HCT116 (cell line): ENCODE data around the gene RARS1. TPM values are rescaled to one million over a fixed set of nuclear protein-coding genes. Genes with fewer than 3 reads are reported as not detected.

Source experiments
- ATAC-seq: fragments of 200-7000 bp; cut with Tn5 transposase; 2 replicates; pipeline ENCODE4 v1.9.1; 2020; ENCODE audit warnings: mild to moderate bottlenecking, moderate library complexity
- BruUV-seq: library from RNA; stranded (reverse); fragments of 400-500 nt; replicated peaks from 2 replicates; lab custom pipeline; 2021; lab: Mats Ljungman, UMichigan
- CTCF ChIA-PET: fragments of 300-600 bp; sonication (Branson Sonifier 250); formaldehyde crosslinking; loops from one replicate; lab custom pipeline; 2021; ENCODE audit warnings: antibody characterized with exemption; lab: Charles Lee
- POLR2A ChIA-PET: fragments of 300-600, 350-600 bp; sonication (Branson Sonifier 250); formaldehyde crosslinking; loops from one replicate; lab custom pipeline; 2021; ENCODE audit warnings: antibody characterized with exemption; lab: Charles Lee
- RAD21 ChIA-PET, 2 experiments: fragments of 300-600 bp; sonication (Branson Sonifier 250); formaldehyde crosslinking; loops; one replicate each; lab custom pipeline; 2023; ENCODE audit warnings: low total read pairs in 2 of 2; ENCODE audit not compliant: uncharacterized antibody in 2 of 2, unreplicated experiment in 2 of 2, low non-redundant PET in 1 of 2; lab: Charles Lee
- DNase-seq: peaks from one replicate; pipeline ENCODE4 v3.0.0-alpha.2; 2010; ENCODE audit warnings: low read depth, low spot score
- H2AFZ ChIP-seq: fragments of 200-600 bp; shearing (Covaris generic), sonication (generic); 2 replicates; pipeline ENCODE4 v1.6.1; 2017; ENCODE audit warnings: low read depth, mixed run types, mixed read lengths, antibody characterized with exemption, low read length; ENCODE audit not compliant: poor library complexity, severe bottlenecking
- H3K27ac ChIP-seq: 2 replicates; pipeline ENCODE4 v1.5.1; 2012; ENCODE audit warnings: low read depth, low read length
- H3K27me3 ChIP-seq: fragments of 200-600 bp; sonication (generic); 2 replicates; pipeline ENCODE4 v1.6.1; 2016; ENCODE audit warnings: mixed run types, low read length, mixed read lengths; ENCODE audit not compliant: insufficient read depth
- H3K36me3 ChIP-seq, 2 experiments: fragments of 200-500 bp in 1 of 2; fragments of 200-600 bp in 1 of 2; sonication (Bioruptor generic) in 1 of 2; sonication (generic) in 1 of 2; 2 replicates each; pipeline versions ENCODE4 v1.5.1 to v1.6.1; 2014 to 2016; ENCODE audit warnings: low read length in 2 of 2, inconsistent platforms in 1 of 2, mixed read lengths in 1 of 2, mixed run types in 1 of 2; ENCODE audit not compliant: insufficient read depth in 2 of 2, control insufficient read depth in 1 of 2
- H3K4me1 ChIP-seq, 2 experiments: fragments of 200-600 bp in 1 of 2; sonication (generic) in 1 of 2; 2 replicates each; pipeline versions ENCODE4 v1.5.1 to v1.6.1; 2012 to 2017; ENCODE audit warnings: low read length in 2 of 2, inconsistent platforms in 1 of 2, mild to moderate bottlenecking in 1 of 2, mixed read lengths in 1 of 2, mixed run types in 1 of 2, moderate library complexity in 1 of 2; ENCODE audit not compliant: insufficient read depth in 2 of 2, control insufficient read depth in 1 of 2
- H3K4me2 ChIP-seq: fragments of 200-600 bp; sonication (generic); 2 replicates; pipeline ENCODE4 v1.6.1; 2017; ENCODE audit warnings: mixed run types, low read length, mixed read lengths
- H3K4me3 ChIP-seq, 2 experiments: fragments of 200-600 bp in 1 of 2; sonication (generic) in 1 of 2; replicated peaks in 1 of 2; 2 replicates each; pipeline ENCODE4 v1.5.1; 2011 to 2016; ENCODE audit warnings: low read length in 2 of 2, control low read depth in 1 of 2, low read depth in 1 of 2, mild to moderate bottlenecking in 1 of 2, mixed read lengths in 1 of 2, mixed run types in 1 of 2
- H3K79me2 ChIP-seq: fragments of 200-600 bp; sonication (generic); 2 replicates; pipeline ENCODE4 v1.6.1; 2017; ENCODE audit warnings: mild to moderate bottlenecking, mixed run types, low read length, moderate library complexity, mixed read lengths; ENCODE audit not compliant: insufficient read depth
- H3K9ac ChIP-seq: fragments of 200-600 bp; sonication (generic); 2 replicates; pipeline ENCODE4 v1.6.1; 2016; ENCODE audit warnings: low read length, mixed read lengths
- H3K9me2 ChIP-seq: fragments of 200-600 bp; sonication (generic), shearing (Covaris generic); 2 replicates; pipeline ENCODE4 v1.6.1; 2017; ENCODE audit warnings: mixed run types, mild to moderate bottlenecking, moderate library complexity; ENCODE audit not compliant: insufficient read depth
- H3K9me3 ChIP-seq, 2 experiments: fragments of 200-500 bp in 1 of 2; fragments of 200-600 bp in 1 of 2; sonication (Bioruptor generic) in 1 of 2; sonication (generic) in 1 of 2; 2 replicates each; pipeline ENCODE4 v1.6.1; 2014 to 2017; ENCODE audit warnings: low read length in 2 of 2, mixed read lengths in 2 of 2, inconsistent platforms in 1 of 2, low read depth in 1 of 2, mild to moderate bottlenecking in 1 of 2, mixed run types in 1 of 2, moderate library complexity in 1 of 2; ENCODE audit not compliant: control insufficient read depth in 1 of 2, insufficient read depth in 1 of 2
- H4K20me1 ChIP-seq: fragments of 200-600 bp; sonication (generic), shearing (Covaris generic); 2 replicates; pipeline ENCODE4 v1.6.1; 2017; ENCODE audit warnings: mixed run types, mild to moderate bottlenecking, moderate library complexity; ENCODE audit not compliant: insufficient read depth
- ATF3 ChIP-seq: IDR thresholded peaks from 2 replicates; pipeline ENCODE4 v1.6.1; 2012
- CBX3 ChIP-seq: IDR thresholded peaks from 2 replicates; pipeline ENCODE4 v1.6.1; 2012; ENCODE audit warnings: low read depth
- CEBPB ChIP-seq: IDR thresholded peaks from 2 replicates; pipeline ENCODE4 v1.6.1; 2012; ENCODE audit warnings: low read depth
- EGR1 ChIP-seq: IDR thresholded peaks from 2 replicates; pipeline ENCODE4 v1.6.1; 2012; ENCODE audit warnings: low read depth
- ELF1 ChIP-seq: IDR thresholded peaks from 2 replicates; pipeline ENCODE4 v1.6.1; 2012; ENCODE audit warnings: low read depth, borderline replicate concordance
- EZH2phosphoT487 ChIP-seq: fragments of 200-600 bp; IDR thresholded peaks from 2 replicates; pipeline ENCODE4 v1.6.1; 2018; ENCODE audit warnings: antibody characterized with exemption, borderline replicate concordance
- FOSL1 ChIP-seq: IDR thresholded peaks from 2 replicates; pipeline ENCODE4 v1.6.1; 2012; ENCODE audit warnings: low read depth
- JUND ChIP-seq: IDR thresholded peaks from 2 replicates; pipeline ENCODE4 v1.6.1; 2012
- MAX ChIP-seq: IDR thresholded peaks from 2 replicates; pipeline ENCODE4 v1.6.1; 2012
- POLR2AphosphoS5 ChIP-seq: IDR thresholded peaks from 2 replicates; pipeline ENCODE4 v1.6.1; 2011; ENCODE audit warnings: mild to moderate bottlenecking, low read depth, low read length, moderate library complexity
- RAD21 ChIP-seq: IDR thresholded peaks from 2 replicates; pipeline ENCODE4 v1.6.1; 2012; ENCODE audit warnings: low read depth, mild to moderate bottlenecking
- REST ChIP-seq: IDR thresholded peaks from 2 replicates; pipeline ENCODE4 v1.6.1; 2012; ENCODE audit warnings: low read depth
- SIN3A ChIP-seq: IDR thresholded peaks from 2 replicates; pipeline ENCODE4 v1.6.1; 2012; ENCODE audit warnings: low read depth
- SP1 ChIP-seq: IDR thresholded peaks from 2 replicates; pipeline ENCODE4 v1.6.1; 2012; ENCODE audit warnings: low read depth
- SRF ChIP-seq: IDR thresholded peaks from 2 replicates; pipeline ENCODE4 v1.6.1; 2012; ENCODE audit warnings: low read depth
- TCF7L2 ChIP-seq: IDR thresholded peaks from 2 replicates; pipeline ENCODE4 v1.7.0; 2011; ENCODE audit warnings: borderline replicate concordance, inconsistent platforms; ENCODE audit not compliant: insufficient read depth, insufficient read length; ENCODE audit errors: extremely low read depth
- YY1 ChIP-seq: IDR thresholded peaks from 2 replicates; pipeline ENCODE4 v1.6.1; 2011; ENCODE audit warnings: low read length, low read depth, moderate library complexity, mild to moderate bottlenecking; ENCODE audit not compliant: insufficient replicate concordance; ENCODE audit errors: extremely low read depth
- ZBTB33 ChIP-seq: IDR thresholded peaks from 2 replicates; pipeline ENCODE4 v1.6.1; 2011; ENCODE audit warnings: mild to moderate bottlenecking, low read length, moderate library complexity; ENCODE audit not compliant: insufficient replicate concordance; ENCODE audit errors: extremely low read depth
- ZFX ChIP-seq: fragments of 450-650 bp; IDR thresholded peaks from 2 replicates; pipeline ENCODE4 v1.6.1; 2017
- ZNF274 ChIP-seq: fragments of 200-500 bp; sonication (Bioruptor generic); IDR thresholded peaks from 2 replicates; pipeline ENCODE4 v1.6.1; 2014; ENCODE audit warnings: mild to moderate bottlenecking, low read depth, low read length, inconsistent platforms
- intact Hi-C: fragments of 100-400 bp; cut with micrococcal nuclease; formaldehyde crosslinking; loops from 2 replicates; pipeline ENCODE4 v1.10.0; 2022
- total RNA-seq: library from RNA; stranded (reverse); gene quantifications from one replicate; pipeline ENCODE4 v1.2.1, GENCODE V29; 2021; ENCODE audit not compliant: unreplicated experiment

The RARS1 gene
- total RNA-seq, 1 experiment from 2014 or later: 122 TPM

GRCh38 chr5:168562279-168562678, 76.0 kb downstream of the RARS1 start:
- TF ChIP-seq CBX3 (no peak), EGR1 (no peak), ZFX (no peak), JUND (no peak), ATF3 (no peak), REST (no peak), ZBTB33 (no peak), TCF7L2 (no peak), MAX (no peak), SRF (no peak), SP1 (no peak), ZNF274 (no peak), YY1 (no peak), POLR2AphosphoS5 (no peak), RAD21 (no peak), SIN3A (no peak), FOSL1 (no peak), EZH2phosphoT487 (no peak), ELF1 (no peak), CEBPB (no peak)
- intact Hi-C loops: no loop called here
- H2AFZ ChIP-seq: no peak overlapping the region
- ChIA-PET POLR2A (no interaction called here), RAD21 (no interaction called here), CTCF (no interaction called here)
- H3K36me3 ChIP-seq: peaks cover 32 to 39% of the 10 kb centered on the region in 2 experiments
- BruUV-seq: no TSS peak
- H3K79me2 ChIP-seq: peaks cover 39% of the 10 kb centered on the region
- no peaks in the 10 kb centered on the region for H4K20me1 ChIP-seq
- H3K27ac ChIP-seq: no peak overlapping the region
- no peak overlapping the region for H3K4me2 ChIP-seq
- DNase-seq (no peak), ATAC-seq (no peak)
- no peaks in the 10 kb centered on the region for H3K9me2 ChIP-seq
- H3K9me3 ChIP-seq: no peaks in the 10 kb centered on the region
- H3K9ac ChIP-seq: no peak overlapping the region
- H3K4me1 ChIP-seq: no peaks in the 10 kb centered on the region
- H3K27me3 ChIP-seq: no peaks in the 10 kb centered on the region
- H3K4me3 ChIP-seq: no peak overlapping the region
